Limb (tissue), 2 donors: ENCODE data around the gene SLC9B2.

Experiments
- DNase-seq, 2 donors: peaks; one replicate each; pipeline ENCODE4 v3.0.0-alpha.2; 2016; ENCODE audit errors: extremely low spot score in 2 of 2

The SLC9B2 gene

DNA sequence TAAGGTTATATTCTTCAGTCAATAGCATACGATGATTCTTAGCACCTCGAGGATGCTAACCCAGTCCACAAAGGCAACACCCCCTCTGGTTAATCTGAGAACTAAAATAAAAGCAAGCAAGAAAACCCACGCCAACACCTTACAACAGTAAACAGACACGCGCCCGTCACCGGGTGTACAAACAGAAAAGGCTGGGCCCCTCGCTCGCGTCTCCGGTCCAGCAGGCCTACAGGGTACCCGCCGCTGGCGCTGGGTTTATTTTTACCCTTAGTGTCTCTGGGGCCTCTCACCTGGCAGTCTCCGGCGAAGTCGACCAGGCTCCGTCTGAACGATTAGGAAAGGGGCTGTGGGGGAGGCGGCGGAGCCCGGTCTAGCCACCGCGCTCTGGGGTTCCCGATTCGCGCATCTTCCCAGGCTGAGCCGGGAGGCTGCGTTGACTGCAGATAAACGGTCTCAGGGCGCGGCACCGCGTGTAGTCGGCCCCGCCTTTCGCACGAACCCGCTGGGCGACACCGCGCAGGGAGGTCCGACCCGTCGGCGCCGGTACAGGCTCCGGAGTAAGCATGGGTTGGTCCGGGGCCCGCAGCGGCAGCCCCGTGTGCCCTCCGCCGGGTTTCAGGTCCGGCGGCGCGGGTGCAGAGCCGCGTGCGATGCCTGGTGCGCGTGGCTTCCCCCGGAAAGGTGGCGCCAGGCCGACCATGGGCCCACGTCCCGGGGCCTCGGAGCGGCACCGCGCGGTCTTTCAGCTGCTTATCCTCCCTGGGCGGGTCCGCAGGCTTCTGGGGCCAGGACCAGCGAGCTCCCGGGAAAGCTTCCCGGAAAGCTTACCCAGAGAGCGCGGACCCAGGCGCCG lies 441 bp downstream of the SLC9B2 start:
- DNase-seq, result peak; percentile 65 to 84

DNA sequence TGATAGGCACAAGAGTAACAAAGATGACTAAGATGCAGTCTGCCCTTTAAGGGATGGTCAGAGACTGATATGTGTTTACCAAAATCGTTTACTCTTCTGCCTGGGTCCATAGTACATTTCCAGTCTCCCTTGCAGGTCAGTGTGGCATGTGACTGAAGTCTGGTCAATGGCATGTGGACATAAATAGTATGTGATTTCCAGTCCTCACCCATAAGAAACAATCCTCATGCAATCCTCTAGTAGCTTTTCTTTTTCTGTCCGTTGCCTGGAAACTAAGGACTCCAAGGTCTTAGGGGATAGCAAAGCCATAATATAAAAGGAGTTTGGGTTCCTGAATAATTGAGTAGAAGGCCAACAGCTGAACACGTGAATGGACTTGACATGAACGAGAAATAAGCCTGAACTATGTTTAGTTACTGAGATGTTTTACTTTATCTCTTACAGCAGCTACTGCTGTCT lies 1.1 kb downstream of the SLC9B2 start:
- DNase-seq, result peak in 1 of 2 donors; percentile 18

DNA sequence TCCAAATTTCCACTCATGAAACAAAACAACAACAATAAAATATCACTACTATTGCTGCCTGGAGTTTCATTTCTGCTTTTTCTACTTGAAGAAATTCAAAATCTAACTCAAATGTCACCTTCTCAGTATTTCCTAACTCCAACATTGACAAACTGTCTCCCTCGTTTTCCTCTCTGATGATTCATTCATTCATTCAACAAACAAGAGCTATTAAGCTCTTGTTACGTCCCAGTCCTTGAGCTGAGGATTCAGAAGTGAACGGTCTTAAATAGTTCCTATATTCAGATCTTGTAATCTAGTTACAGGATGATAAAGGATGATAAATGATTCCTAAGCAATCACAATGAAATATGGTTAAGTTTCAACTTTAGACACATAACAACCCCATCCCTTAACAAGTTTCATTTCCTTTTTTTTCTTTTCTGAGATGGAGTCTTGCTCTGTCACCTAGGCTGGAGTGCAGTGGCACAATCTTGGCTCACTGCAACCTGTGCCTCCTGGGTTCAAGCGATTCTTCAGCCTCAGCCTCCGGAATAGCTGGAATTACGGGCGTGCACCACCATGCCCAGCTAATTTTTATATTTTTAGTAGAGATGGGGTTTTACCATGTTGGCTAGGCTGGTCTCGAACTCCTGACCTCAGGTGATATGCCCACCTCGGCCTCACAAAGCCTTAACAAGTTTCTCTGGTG lies 1.7 kb downstream of the SLC9B2 start:
- no peak for DNase-seq

DNA sequence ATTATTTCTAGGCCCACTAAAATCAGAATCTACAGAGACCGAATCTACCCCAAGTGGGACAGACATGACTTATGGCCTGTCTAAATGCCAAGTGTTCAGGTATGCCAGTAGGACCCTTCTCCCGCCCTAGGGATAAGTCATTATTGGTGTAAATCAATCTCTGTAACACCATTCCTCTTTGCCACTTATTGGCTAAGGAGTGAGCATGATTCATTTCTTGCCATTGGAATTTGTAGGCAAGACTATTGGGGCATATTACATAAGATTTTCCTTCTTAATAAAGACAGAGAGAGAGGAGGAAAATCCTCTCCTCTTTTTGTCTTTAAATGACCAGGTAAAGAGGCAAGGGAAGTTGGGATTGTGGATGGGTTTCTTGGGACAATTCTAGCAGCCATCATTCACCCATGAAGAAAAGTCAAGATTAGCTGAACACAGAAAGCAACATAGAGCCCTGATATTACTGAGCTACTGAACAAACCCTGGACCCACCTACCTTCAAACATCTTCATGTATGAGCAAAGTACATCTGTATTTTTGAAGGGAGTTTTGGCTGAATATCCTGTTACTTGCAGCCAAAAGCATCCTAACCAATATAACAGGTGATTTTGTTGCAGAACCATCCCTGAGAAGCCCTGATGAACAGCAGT lies 2.6 kb downstream of the SLC9B2 start:
- DNase-seq, result no peak

DNA sequence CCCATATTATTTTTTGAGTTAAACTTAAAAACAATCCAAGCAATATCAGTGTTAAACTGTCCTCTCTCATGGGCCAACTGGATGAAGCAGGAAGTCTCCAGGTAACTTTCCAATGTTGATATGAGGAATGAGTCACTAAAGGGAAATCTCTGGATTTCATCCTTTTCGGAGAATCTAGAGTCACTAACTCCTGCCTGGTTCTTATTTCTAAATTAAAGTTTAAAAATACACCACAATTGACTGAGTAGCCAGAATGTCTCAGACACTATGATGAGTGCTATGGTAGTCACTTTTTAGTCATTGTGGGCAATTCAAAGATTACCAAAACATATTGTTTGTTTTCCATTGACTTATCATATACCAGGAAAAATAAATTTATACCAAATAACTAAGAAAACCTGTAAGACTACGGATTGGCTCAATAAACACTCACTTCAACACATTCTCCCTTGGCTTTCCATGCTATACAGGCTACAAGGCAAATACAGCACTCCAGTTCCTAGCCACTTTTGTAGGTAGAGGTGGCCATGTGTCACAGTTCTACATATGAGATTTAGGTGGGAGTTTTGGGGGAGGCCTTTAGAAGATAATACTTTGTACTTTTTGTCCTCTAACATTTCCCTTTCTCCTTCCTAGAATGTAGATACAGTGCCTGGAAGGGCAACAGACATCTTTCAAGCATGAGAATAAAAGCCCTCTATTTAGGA lies 8.6 kb downstream of the SLC9B2 start:
- no peak for DNase-seq

DNA sequence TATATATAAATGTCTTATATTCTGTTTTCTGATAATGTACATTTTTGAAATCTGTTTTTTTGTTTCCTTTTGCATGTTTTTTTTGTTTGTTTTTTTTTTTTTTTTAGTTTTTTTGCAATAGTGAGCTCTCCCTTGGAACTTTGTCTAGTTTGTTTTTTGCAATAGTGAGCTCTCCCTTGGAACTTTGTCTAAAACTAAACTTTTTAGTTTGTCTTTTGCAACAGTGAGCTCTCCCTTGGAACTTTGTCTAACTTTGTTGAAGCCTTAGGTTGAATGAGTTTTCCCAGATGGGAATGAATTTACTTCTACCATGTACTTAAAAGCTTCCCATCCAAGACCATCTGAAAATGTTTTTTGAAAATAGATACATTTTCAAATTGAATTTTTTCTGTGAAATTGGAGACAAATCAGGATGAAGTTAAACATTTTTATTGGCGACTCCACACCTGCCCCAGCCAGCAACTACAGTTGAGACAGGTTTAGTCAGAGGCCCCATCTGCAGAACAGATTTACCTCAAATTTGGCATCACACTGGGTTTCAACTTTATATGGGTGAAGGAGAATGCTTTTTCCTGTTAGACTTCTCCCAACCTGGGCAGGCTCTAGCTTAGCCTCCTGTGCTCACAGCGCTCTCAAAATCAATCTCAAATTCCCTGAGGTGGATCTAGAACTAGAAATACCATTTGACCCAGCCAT lies 16.0 kb downstream of the SLC9B2 start:
- no peak for DNase-seq

DNA sequence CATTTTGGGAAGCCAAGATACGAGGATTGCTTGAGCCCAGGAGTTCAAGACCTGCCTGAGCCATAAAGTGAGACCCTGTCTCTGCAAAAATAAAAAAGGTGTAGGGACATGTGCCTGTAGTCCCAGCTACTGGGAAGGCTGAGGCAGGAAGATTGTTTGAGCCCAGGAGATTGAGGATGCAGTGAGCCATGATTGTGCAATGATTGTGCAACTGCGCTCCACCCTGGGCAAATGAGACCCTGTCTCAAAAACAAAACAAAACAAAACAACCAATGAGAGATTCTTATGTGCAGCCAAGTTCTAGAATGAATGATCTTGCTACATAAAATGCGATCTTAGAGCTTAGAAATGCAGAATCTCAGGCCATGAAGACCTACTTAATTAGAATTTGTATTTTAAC lies 22.5 kb downstream of the SLC9B2 start:
- no peak for DNase-seq

DNA sequence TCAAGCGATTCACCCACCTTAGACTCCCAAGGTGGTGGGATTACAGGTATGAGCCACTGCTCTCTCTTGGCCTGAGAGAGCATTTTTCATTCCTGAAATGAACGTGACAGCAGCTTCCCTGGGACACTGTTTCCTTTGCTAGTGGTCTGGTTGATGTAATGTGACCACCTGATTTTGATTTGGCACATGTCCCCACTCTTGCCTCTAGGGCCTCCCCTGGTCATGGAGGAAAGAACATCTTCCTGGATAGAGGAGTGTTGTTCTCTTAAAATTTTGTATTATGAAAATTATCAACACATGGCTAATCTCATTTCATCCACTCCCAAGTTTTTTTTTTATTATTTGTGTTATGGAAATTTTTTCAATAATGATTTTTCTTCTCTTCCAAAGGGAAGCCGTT lies 23.8 kb downstream of the SLC9B2 start:
- no peak for DNase-seq

DNA sequence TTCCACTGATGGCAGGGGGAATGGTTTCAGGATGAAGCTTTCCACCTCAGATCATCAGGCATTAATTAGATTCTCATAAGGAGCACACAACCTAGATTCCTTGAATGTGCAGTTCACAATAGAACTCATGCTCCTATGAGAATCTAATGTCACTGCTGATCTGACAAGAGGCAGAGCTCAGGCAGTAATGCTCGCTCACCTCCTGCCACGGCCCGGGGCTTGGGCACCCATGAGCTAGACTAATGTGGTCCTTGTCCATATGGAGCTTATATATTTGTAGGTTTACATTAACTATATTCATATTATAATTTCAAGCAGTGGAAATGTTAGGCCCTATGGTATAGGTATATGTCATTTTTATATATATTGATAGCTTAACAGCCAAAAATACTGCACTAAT lies 24.4 kb downstream of the SLC9B2 start:
- DNase-seq, result no peak

DNA sequence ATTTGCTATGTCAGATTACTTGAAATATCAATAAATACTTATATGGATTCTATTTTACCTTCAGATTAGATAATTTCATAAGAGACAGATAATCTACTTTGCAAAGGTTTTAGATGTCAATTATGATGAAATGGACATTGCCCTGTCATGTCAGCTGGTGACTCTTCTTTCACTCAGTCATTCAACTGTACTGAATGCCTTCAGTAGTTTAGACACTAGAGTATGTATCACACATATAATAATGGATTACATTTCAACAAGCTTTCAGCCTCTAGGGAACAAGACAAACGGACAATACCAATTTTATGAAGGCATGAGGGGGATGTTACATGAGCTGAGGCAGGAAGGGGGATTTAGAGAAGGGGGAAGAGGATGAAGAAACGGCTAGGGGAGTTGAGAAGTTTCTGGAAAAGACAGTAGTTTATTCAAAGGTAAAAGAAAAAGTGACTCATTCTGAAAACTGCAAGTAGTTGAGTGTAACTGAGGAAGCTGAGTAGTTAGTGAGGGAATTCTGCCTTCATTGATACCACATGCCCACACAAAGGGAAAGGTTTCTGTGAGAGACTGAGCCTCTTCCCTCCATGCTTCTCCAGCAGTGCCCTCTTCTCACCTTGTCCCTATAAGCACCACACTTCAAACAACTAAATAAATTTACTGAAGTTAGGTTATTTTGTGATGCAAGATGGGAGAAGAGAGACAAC lies 25.7 kb downstream of the SLC9B2 start:
- DNase-seq, result no peak

DNA sequence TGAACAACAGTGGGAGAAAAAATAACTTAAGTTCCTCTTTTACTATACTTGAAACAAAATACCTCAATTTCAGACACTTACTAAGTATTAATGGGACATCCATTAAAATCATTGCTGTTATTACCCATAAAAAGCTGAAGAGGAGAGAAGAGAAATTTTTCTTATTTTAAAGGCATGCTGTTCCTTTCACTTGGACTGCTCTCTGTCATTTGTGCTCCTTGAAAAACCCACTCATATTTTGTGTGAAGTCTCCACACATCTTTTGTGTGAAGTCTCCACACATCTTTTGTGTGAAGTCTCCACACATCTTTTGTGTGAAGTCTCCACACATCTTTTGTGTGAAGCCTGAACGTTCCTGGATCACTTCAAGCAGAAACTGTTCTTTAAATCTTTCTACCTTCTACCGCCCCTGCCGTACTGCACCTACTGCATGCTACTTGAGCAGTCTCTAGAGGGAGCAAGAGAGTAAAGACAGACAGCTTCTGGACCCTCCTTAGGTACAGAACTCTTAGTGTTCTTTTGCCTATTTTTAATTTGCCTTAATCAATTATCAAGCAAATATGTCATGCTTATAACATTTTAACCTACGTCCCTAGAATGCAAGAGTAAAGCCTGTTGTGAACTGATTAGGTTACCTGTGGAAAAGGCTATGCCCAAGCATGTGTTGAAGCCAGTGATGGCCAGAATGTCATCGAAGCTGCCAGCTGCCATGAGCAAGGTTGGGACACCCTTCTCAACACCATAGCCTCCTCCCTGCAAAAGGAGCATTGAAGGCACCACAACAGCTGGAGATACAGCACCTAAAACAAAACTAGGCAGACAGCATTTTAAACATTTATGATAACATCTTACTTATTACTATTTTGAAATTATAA lies 29.9 kb downstream of the SLC9B2 start:
- peak in 1 of 2 donors; percentile 6 for DNase-seq

DNA sequence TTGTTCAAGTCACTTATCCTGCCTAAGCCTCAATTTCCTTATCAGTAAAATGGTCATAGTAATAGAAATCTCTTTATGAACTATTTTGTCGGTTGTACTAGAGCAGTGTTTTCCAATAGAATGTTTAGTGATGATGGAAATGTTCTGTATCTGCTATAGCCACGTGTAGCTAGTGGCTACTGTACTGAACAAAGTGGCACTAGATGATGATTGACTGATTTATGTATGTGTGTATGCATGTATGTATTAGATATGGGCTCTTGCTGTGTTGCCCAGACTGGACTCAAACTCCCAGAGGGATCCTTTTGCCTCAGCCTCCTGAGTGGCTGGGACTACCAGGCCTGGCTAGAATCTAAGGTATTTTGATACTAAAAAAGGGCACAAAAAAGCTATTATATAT lies 32.4 kb downstream of the SLC9B2 start:
- DNase-seq, result no peak

DNA sequence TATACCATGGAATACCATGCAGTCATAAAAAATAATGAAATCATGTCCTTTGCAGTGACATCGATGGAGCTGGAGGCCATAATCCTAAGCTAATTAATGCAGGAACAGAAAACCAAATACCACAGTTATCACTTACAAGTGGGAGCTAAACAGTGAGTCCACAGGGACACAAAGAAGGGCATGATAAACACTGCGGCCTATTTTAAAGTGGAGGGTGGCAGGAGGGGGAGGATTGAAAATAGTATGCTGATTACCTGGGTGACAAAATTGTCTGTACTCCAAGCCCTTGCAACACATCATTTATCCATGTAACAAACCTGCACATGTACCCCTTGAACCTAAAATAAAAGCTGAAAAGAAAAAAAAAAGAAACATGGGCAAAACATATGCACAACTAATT lies 40.4 kb downstream of the SLC9B2 start:
- DNase-seq, result no peak

DNA sequence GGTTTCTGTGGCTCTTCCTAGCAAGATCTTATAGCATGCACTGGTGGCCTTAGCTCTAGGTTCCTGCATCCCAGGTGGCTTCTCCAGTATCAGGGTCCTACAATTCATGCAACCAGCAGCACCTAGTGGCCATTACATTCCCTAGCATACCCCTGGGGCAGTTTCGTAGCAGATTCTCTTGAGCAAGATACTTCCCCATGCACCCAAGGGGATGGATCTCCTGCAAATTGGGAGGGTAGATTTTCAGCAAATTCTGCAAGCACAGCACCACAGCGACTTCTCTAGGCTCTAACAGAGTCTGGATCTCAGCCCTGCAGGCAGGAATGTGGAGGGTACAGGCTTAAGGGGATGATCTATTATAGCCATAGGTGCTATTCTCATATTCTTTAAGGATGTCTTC lies 44.0 kb downstream of the SLC9B2 start:
- DNase-seq, result no peak

DNA sequence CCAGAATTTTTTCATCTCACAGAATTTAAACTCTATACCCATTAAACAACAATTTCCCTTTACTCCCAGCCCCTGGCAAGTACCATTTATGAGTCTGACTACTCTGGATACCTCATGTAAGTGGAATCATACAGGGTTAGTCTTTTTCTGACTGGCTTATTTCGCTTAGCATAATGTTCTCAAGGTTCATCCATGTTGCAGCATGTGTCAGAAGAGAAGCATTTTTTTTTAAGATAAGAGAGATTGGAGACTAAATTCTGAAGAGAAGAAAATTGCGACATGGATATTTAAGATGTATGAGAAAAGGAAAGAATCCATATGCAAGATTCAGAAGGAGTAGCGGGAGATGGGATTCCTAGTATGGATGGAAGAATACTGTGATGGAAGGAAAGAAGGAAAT lies 45.8 kb downstream of the SLC9B2 start:
- no peak for DNase-seq

DNA sequence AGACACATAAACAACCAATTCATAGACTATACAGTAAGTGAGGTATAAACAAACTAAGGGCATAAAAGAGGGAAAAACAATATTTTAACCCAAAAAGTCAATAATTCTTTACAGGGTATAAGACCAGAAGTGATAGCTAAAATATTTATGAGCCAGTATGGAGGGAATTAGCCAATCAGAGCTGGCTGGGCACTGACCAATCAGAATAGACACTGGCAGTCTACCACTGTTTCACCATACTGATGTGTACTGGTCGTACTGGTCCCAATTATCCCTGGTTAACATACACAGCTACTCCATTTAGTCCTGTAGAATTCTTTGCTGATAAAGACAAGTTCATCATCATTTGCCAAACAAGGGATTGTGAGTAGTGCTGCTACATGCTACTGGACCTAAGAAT lies 47.3 kb downstream of the SLC9B2 start:
- no peak for DNase-seq

DNA sequence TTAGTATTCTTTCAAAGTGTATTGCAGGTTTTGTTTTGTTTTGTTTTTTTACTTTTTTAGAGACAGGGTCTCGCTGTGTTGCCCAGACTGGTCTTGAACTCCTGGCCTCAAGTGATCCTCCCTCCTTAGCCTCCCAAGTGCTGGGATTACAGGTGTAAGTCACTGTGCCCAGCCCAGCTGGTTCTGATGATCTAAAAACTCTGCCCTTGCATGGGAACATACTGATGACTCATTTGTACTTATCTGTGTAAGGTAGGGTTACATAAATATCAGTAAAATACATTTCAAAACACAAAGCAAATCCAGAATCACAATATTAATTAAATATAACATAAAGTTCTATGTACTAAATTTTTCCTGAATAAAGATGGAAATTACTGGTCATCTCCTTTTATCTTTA lies 49.7 kb downstream of the SLC9B2 start:
- no peak for DNase-seq

DNA sequence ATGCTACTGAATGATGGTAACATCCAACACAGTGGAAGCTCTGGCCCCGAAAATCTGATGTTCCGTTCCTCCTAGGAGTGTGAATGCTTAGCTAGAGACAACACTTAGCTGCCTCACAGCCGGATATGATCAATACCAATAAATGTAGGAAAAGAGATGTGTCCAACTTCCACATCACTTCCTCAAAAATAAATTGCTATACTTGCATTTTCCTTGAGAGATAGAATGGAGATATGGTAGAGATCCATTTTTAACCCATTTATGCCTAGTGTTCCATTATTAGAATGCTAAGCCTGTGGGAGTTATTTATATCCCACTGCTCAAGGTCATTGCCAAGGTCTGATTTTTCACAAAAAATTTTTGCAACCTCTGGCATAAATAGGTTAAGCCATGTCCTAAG lies 51.6 kb downstream of the SLC9B2 start:
- no peak for DNase-seq

DNA sequence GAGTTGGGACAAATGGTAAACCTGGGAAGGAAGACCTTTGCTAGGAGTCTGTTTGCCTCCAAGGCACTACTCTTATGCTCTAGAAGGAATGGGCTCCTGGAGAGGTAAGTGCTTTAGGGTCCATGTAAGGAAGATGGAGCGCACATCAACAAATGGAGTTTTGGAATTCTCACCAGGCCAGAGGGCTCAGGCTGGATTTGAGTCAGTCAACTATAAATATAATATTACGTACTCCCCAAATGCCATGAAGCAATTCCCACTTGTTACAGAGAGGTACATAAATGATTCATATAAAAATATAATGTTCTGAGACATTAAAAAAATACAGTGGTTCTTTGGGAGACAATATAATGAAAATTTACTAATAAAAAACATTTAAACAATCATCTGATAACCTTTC lies 55.4 kb downstream of the SLC9B2 start:
- no peak for DNase-seq
